B cell (primary cell): ENCODE results near the gene CCDC91. TPM values are rescaled to one million over a fixed set of nuclear protein-coding genes. Genes with fewer than 3 reads are reported as not detected.

ENCODE experiments used
- ATAC-seq: fragments of 200-7000 bp; cut with Tn5 transposase; one replicate; pipeline ENCODE4 v1.10.0; 2021; ENCODE audit warnings: low read depth, mild to moderate bottlenecking, moderate number of reproducible peaks, moderate library complexity
- CTCF ChIA-PET: fragments of 350-600 bp; sonication (Branson Sonifier 250); formaldehyde crosslinking; loops from one replicate; lab custom pipeline; 2021; ENCODE audit warnings: antibody characterized with exemption, inconsistent platforms; lab: Charles Lee
- POLR2A ChIA-PET: fragments of 350-600 bp; sonication (Branson Sonifier 250); formaldehyde crosslinking; loops from one replicate; lab custom pipeline; 2021; ENCODE audit warnings: antibody characterized with exemption; lab: Charles Lee
- DNase-seq: peaks from one replicate; pipeline ENCODE4 v3.0.0; 2013
- H2AFZ ChIP-seq: 2 replicates; pipeline ENCODE4 v1.6.1; 2012; ENCODE audit warnings: mild to moderate bottlenecking, low read depth, low read length; ENCODE audit not compliant: insufficient read depth, poor library complexity, severe bottlenecking
- H3K27ac ChIP-seq, 2 donors: 1 replicate in 1 of 2; 2 replicates in 1 of 2; pipeline ENCODE4 v1.5.1; 2012 to 2013; ENCODE audit warnings: low read length in 2 of 2, mild to moderate bottlenecking in 2 of 2, moderate library complexity in 1 of 2
- H3K27me3 ChIP-seq, 4 experiments: fragments of 200-600 bp in 1 of 4; sonication (generic) in 1 of 4; replicated peaks in 1 of 4; 1 replicate in 2 of 4; 2 replicates in 2 of 4; pipeline versions ENCODE4 v1.6.1 to v1.7.0; 2013 to 2016; ENCODE audit warnings: low read length in 3 of 4, mild to moderate bottlenecking in 2 of 4, mixed read lengths in 1 of 4, moderate library complexity in 1 of 4; ENCODE audit not compliant: insufficient read depth in 4 of 4, control insufficient read depth in 3 of 4; ENCODE audit errors: control extremely low read depth in 1 of 4
- H3K36me3 ChIP-seq, 2 experiments: replicated peaks in 1 of 2; 1 replicate in 1 of 2; 2 replicates in 1 of 2; pipeline versions ENCODE4 v1.6.1 to v1.7.1; 2013; ENCODE audit warnings: low read length in 1 of 2; ENCODE audit not compliant: insufficient read depth in 2 of 2, control insufficient read depth in 1 of 2; ENCODE audit errors: control extremely low read depth in 1 of 2, extremely low read depth in 1 of 2
- H3K4me1 ChIP-seq, 2 donors: fragments of 200-600 bp in 1 of 2; sonication (generic) in 1 of 2; 1 replicate in 1 of 2; 2 replicates in 1 of 2; pipeline versions ENCODE4 v1.5.1 to v1.6.1; 2013 to 2017; ENCODE audit warnings: low read length in 2 of 2; ENCODE audit not compliant: control insufficient read depth in 2 of 2, insufficient read depth in 2 of 2
- H3K4me2 ChIP-seq: replicated peaks from 2 replicates; pipeline ENCODE3; 2012; ENCODE audit warnings: mild to moderate bottlenecking, low read depth, low read length; ENCODE audit not compliant: poor library complexity, severe bottlenecking
- H3K4me3 ChIP-seq, 5 experiments: fragments of 200-600 bp in 1 of 5; sonication (generic) in 1 of 5; 1 replicate in 3 of 5; 2 replicates in 2 of 5; pipeline versions ENCODE4 v1.5.1 to v1.7.0; 2011 to 2016; ENCODE audit warnings: low read length in 4 of 5, mild to moderate bottlenecking in 4 of 5, low read depth in 2 of 5, control low read depth in 1 of 5, moderate library complexity in 1 of 5; ENCODE audit not compliant: insufficient read depth in 1 of 5; ENCODE audit errors: control extremely low read depth in 1 of 5, extremely low read depth in 1 of 5
- H3K79me2 ChIP-seq: fragments of 200-600 bp; sonication (generic); one replicate; pipeline ENCODE4 v1.6.0; 2016; ENCODE audit warnings: low read length; ENCODE audit not compliant: control insufficient read depth, insufficient read depth
- H3K9ac ChIP-seq: fragments of 200-600 bp; sonication (generic); 2 replicates; pipeline ENCODE4 v1.6.1; 2017; ENCODE audit warnings: mild to moderate bottlenecking, low read length, moderate library complexity
- H3K9me3 ChIP-seq, 3 donors: one replicate each; pipeline versions ENCODE4 v1.6.1 to v1.7.1; 2013; ENCODE audit warnings: low read length in 2 of 3; ENCODE audit not compliant: control insufficient read depth in 2 of 3, insufficient read depth in 1 of 3; ENCODE audit errors: control extremely low read depth in 1 of 3
- H4K20me1 ChIP-seq: 2 replicates; pipeline ENCODE4 v1.6.0; 2012; ENCODE audit warnings: mild to moderate bottlenecking, low read length; ENCODE audit not compliant: insufficient read depth, control insufficient read depth, poor library complexity, severe bottlenecking
- H3K27ac Mint-ChIP-seq: one replicate; pipeline ENCODE4 v1.8.0; 2021; ENCODE audit warnings: mixed read lengths
- H3K27me3 Mint-ChIP-seq: one replicate; pipeline ENCODE4 v1.8.0; 2021; ENCODE audit warnings: mixed read lengths
- H3K4me1 Mint-ChIP-seq: one replicate; pipeline ENCODE4 v1.8.0; 2021; ENCODE audit warnings: mixed read lengths
- H3K4me3 Mint-ChIP-seq: one replicate; pipeline ENCODE4 v1.8.0; 2021; ENCODE audit warnings: mixed read lengths
- H3K9me3 Mint-ChIP-seq: one replicate; pipeline ENCODE4 v1.8.0; 2022; ENCODE audit warnings: mixed read lengths; ENCODE audit not compliant: insufficient read depth
- EZH2 ChIP-seq: IDR thresholded peaks from 2 replicates; pipeline ENCODE4 v1.6.1; 2012; ENCODE audit warnings: borderline replicate concordance, low read depth, mild to moderate bottlenecking, moderate library complexity, low read length; ENCODE audit not compliant: insufficient read depth, poor library complexity, severe bottlenecking
- whole genome bisulfite sequencing: methylation state at CpG from one replicate; pipeline ENCODE4 v1.1.5; 2013; ENCODE audit warnings: missing lambda C conversion rate; ENCODE audit not compliant: insufficient coverage; 5-methylcytosine and 5-hydroxymethylcytosine counted together
- intact Hi-C: fragments of 100-400 bp; cut with micrococcal nuclease; formaldehyde crosslinking; loops from one replicate; pipeline ENCODE4 v1.10.0; 2022
- polyA plus RNA-seq: library from polyadenylated mRNA; depleted of rRNA; stranded (reverse); fragments of >200 nt; gene quantifications from 2 replicates; pipeline ENCODE4 v1.2.3, GENCODE V29; 2012
- total RNA-seq, 2 donors: library from RNA; stranded (reverse); fragments of 120-200 nt in 1 of 2; gene quantifications; 1 replicate in 1 of 2; 2 replicates in 1 of 2; pipeline versions ENCODE4 v1.2.3 to v1.2.4, GENCODE V29; 2013 to 2022
- TF ChIP-seq, protein P1 (sequence below): fragments of 200-600 bp; IDR thresholded peaks from one replicate; pipeline ENCODE4 v1.8.0; 2022; ENCODE audit warnings: antibody characterized with exemption, mild to moderate bottlenecking

The CCDC91 gene
- total and polyA plus RNA-seq, 2 donors (not counting 1 experiment from before 2014, with no cell fraction given) = 10.9 to 64.8 TPM

DNA sequence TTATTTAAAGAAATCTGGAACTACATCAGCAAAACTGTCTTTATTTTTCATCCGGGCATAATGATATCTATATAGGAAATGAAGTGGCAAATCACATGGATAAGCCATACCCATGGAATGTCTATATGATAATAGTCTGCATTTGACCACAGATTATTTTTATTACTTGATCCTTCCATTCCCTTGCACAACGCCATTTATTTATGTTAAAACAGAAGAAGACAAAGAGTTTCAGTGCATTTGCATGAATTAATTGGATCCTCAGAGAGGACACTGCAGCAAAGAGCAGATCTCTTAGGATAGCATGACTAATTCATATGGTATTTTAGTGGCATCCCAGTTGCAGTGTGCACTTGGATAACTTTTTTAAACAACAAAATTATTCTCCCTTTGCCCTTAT lies 345.0 kb downstream of the CCDC91 start:
- Histone ChIP-seq H3K4me1 (no peaks in the 10 kb centered on the region), H3K36me3 (no peaks in the 10 kb centered on the region), H3K4me3 (no peak overlapping the region), H4K20me1 (no peaks in the 10 kb centered on the region), H2AFZ (no peak overlapping the region), H3K79me2 (no peaks in the 10 kb centered on the region), H3K9me3 (peaks cover 0 to 1% (median 0%) of the 10 kb centered on the region in 3 donors), H3K27ac (no peak overlapping the region), H3K27me3 (no peaks in the 10 kb centered on the region), H3K9ac (no peak overlapping the region), H3K4me2 (no peak overlapping the region)
- no CpG with 5 or more reads among the region's 2 CpGs for WGBS
- CTCF ChIA-PET = no interaction called here
- no peak for TF ChIP-seq EZH2
- TF ChIP-seq, protein P1, sequence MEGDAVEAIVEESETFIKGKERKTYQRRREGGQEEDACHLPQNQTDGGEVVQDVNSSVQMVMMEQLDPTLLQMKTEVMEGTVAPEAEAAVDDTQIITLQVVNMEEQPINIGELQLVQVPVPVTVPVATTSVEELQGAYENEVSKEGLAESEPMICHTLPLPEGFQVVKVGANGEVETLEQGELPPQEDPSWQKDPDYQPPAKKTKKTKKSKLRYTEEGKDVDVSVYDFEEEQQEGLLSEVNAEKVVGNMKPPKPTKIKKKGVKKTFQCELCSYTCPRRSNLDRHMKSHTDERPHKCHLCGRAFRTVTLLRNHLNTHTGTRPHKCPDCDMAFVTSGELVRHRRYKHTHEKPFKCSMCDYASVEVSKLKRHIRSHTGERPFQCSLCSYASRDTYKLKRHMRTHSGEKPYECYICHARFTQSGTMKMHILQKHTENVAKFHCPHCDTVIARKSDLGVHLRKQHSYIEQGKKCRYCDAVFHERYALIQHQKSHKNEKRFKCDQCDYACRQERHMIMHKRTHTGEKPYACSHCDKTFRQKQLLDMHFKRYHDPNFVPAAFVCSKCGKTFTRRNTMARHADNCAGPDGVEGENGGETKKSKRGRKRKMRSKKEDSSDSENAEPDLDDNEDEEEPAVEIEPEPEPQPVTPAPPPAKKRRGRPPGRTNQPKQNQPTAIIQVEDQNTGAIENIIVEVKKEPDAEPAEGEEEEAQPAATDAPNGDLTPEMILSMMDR = no peak
- intact Hi-C loops = no loop called here
- POLR2A ChIA-PET = no interaction called here
- H3K4me3 Mint-ChIP-seq = no peak overlapping the region
- H3K4me1 Mint-ChIP-seq = no peaks in the 10 kb centered on the region
- H3K9me3 Mint-ChIP-seq = peaks cover 4% of the 10 kb centered on the region
- ATAC-seq = no peak
- H3K27me3 Mint-ChIP-seq = no peaks in the 10 kb centered on the region
- no peak for DNase-seq
- H3K27ac Mint-ChIP-seq = no peak overlapping the region

DNA sequence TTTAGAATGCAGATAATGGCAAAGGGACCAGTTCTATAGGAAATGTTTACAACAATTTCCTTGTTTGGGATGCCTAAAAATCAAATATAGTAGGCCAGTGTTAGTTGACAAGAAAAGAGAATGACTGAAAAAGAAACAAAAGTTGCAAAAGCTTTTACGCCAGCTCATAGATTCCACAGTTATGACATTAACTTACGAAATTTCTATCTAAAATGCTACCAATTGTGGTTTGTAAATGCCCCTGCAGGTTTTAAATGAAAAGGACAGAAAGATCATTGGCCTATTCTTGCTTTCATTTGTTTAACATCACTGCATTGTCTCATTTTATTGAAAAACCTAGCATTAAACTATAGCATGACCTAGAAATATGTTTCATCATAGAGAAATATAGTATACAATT lies 345.8 kb downstream of the CCDC91 start:
- Histone ChIP-seq H4K20me1 (no peaks in the 10 kb centered on the region), H3K9ac (no peak overlapping the region), H3K27me3 (no peaks in the 10 kb centered on the region), H3K79me2 (no peaks in the 10 kb centered on the region), H3K27ac (no peak overlapping the region), H2AFZ (no peak overlapping the region), H3K4me3 (no peak overlapping the region), H3K36me3 (no peaks in the 10 kb centered on the region), H3K9me3 (peaks cover 0 to 1% (median 0%) of the 10 kb centered on the region in 3 donors), H3K4me2 (no peak overlapping the region), H3K4me1 (no peaks in the 10 kb centered on the region)
- peaks cover 4% of the 10 kb centered on the region for H3K9me3 Mint-ChIP-seq
- no peaks in the 10 kb centered on the region for H3K27me3 Mint-ChIP-seq
- POLR2A ChIA-PET = no interaction called here
- ATAC-seq = no peak
- H3K4me1 Mint-ChIP-seq = no peaks in the 10 kb centered on the region
- WGBS = no CpG with 5 or more reads among the region's 2 CpGs
- DNase-seq = no peak
- TF ChIP-seq, protein P1 = no peak
- no peak for TF ChIP-seq EZH2
- H3K4me3 Mint-ChIP-seq = no peak overlapping the region
- H3K27ac Mint-ChIP-seq = no peak overlapping the region
- intact Hi-C loops = no loop called here
- CTCF ChIA-PET = no interaction called here
